PFSK-1 (cell line): ENCODE results near the gene TBCEL.

Source experiments
- POLR2AphosphoS5 ChIP-seq: IDR thresholded peaks from 2 replicates; pipeline ENCODE4 v1.6.1; 2012; ENCODE audit warnings: low read depth, mild to moderate bottlenecking, control low read depth, low read length, moderate library complexity
- SIN3A ChIP-seq: IDR thresholded peaks from 2 replicates; pipeline ENCODE4 v1.6.1; 2012; ENCODE audit warnings: mild to moderate bottlenecking, low read length, moderate library complexity, borderline replicate concordance; ENCODE audit not compliant: insufficient read depth
- TAF1 ChIP-seq: IDR thresholded peaks from 2 replicates; pipeline ENCODE4 v1.6.1; 2012; ENCODE audit warnings: low read length, control low read depth, borderline replicate concordance; ENCODE audit not compliant: insufficient read depth

DNA sequence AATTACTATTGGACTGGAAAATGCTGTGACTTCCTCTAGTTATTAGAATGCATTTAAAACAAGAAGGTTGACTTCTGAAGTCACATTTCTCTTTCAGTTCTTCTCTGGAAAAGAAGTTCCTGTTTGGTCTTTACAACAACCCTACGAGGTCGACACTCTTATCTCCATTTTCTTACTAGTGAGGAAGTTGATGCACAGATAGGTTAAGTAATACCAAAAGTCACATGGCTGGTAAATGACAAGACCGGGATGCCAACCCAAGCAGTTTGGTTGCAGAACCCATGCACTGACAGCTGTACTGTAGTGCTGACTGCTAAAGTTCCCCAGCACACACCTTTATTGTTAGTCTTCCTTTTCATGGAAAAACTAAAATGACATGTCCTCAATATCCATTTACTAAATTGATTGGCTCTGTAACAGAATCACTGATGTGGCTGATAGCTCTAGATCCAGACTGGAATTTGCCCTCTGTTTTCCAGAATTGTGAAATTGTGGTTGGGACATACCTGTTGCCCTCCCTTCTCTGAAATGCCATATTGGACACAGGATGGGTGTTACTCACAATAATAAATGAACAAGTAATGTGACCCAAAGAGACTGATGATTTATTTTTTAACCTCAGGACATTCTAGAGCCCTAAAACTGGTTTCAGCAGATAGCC, 67.7 kb downstream of the TBCEL start:
- no peak for TF ChIP-seq POLR2AphosphoS5
- no peak for TF ChIP-seq TAF1
- no peak for TF ChIP-seq SIN3A
